ENCODE measurements around the gene ZNF446.

DNA sequence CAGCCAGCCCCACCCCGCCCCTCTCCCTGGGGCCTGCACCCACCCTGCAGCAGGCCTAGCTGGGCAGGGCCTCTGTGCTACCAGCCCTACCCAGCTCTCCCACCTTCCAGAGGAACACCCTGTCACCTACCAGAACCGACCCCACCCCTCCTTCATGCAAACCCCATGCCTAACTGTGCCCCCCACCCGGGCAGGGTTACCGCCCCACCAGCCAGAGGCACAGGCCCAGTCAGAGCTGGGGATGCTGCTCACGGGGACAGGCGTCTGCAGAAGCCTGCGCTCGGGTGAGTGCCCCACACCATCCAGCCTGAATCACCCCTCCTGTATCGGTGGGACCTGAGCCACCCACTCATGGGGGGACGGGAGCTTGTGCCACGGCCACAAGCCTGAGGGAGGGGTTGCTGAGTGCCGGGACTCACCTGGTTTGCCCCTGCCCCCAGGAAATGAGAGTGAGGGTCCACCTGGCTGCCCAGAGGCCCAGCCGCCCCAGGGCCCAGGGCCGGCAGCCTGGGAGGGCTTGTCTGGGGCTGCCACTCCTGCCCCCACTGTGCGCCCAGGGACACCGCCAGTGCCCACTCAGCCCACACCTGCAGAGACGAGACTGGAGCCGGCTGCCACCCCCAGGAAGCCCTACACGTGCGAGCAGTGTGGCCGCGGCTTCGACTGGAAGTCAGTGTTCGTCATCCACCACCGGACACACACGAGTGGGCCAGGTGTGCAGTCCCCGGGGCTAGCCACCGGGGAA lies 3.8 kb downstream of the ZNF446 start:
- TF ChIP-seq CTCF (IDR thresholded peaks at IDR 0.05) (no peak), POLR2A (IDR thresholded peaks at IDR 0.05) (no peak)
